Smooth muscle cell (in vitro differentiated cells): ENCODE results near the gene PADI3. TPM values are rescaled to one million over a fixed set of nuclear protein-coding genes. Genes with fewer than 3 reads are reported as not detected.
"Not testable (repeated sequence)": the region's sequence is repeated elsewhere in the genome, so short reads cannot be mapped to it uniquely, and the experiment has no call there.

Experiments used
- DNase-seq: peaks from one replicate; lab custom pipeline; 2025; ENCODE audit not compliant: unreplicated experiment; lab: John Stamatoyannopoulos, UW
- H2AFZ ChIP-seq: fragments of 200-600 bp; sonication (generic); 2 replicates; pipeline ENCODE4 v1.6.0; 2016; ENCODE audit warnings: antibody characterized with exemption, low read depth, mild to moderate bottlenecking
- H3F3A ChIP-seq: fragments of 200-600 bp; sonication (generic); 2 replicates; pipeline ENCODE4 v1.6.0; 2017; ENCODE audit warnings: antibody characterized with exemption, low read depth
- H3K27ac ChIP-seq: fragments of 200-600 bp; sonication (generic); 2 replicates; pipeline ENCODE4 v1.5.1; 2016; ENCODE audit warnings: low read depth, mild to moderate bottlenecking
- H3K27me3 ChIP-seq: fragments of 200-600 bp; sonication (generic); 2 replicates; pipeline ENCODE4 v1.6.1; 2016; ENCODE audit warnings: low read depth, mild to moderate bottlenecking
- H3K36me3 ChIP-seq: fragments of 200-600 bp; sonication (generic); 2 replicates; pipeline ENCODE4 v1.5.1; 2016; ENCODE audit warnings: low read depth
- H3K4me1 ChIP-seq: fragments of 200-600 bp; sonication (generic); 2 replicates; pipeline ENCODE4 v1.5.1; 2016; ENCODE audit warnings: low read depth
- H3K4me2 ChIP-seq: fragments of 200-600 bp; sonication (generic); 2 replicates; pipeline ENCODE4 v1.6.0; 2016; ENCODE audit warnings: mild to moderate bottlenecking
- H3K4me3 ChIP-seq: fragments of 200-600 bp; sonication (generic); 2 replicates; pipeline ENCODE4 v1.5.1; 2016; ENCODE audit warnings: mild to moderate bottlenecking
- H3K79me2 ChIP-seq: fragments of 200-600 bp; sonication (generic); 2 replicates; pipeline ENCODE4 v1.6.0; 2016; ENCODE audit warnings: low read depth, mild to moderate bottlenecking
- H3K9ac ChIP-seq: fragments of 200-600 bp; sonication (generic); 2 replicates; pipeline ENCODE4 v1.6.0; 2016; ENCODE audit warnings: low read depth
- H3K9me3 ChIP-seq: fragments of 200-600 bp; sonication (generic); replicated peaks from 2 replicates; pipeline ENCODE4 v1.5.1; 2016; ENCODE audit warnings: low read depth
- H4K20me1 ChIP-seq: fragments of 200-600 bp; sonication (generic); 2 replicates; pipeline ENCODE4 v1.6.0; 2016; ENCODE audit warnings: low read depth
- CTCF ChIP-seq: fragments of 200-600 bp; sonication (generic); IDR thresholded peaks from 2 replicates; pipeline ENCODE4 v1.5.1; 2017; ENCODE audit warnings: borderline replicate concordance, mild to moderate bottlenecking, antibody characterized with exemption; ENCODE audit not compliant: insufficient read depth, poor library complexity, severe bottlenecking
- WGBS: methylation state at CpG from one replicate; pipeline ENCODE4 v1.1.7; 2016; ENCODE audit warnings: low lambda C conversion rate; 5-methylcytosine and 5-hydroxymethylcytosine counted together
- polyA plus RNA-seq: library from polyadenylated mRNA; unstranded; fragments of >200 nt; fragmentation: Nextera tagmentation; extraction: Ambion mirVana; gene quantifications from 2 replicates; pipeline ENCODE4 v1.2.1, GENCODE V29; 2016
- total RNA-seq: library from RNA; depleted of rRNA; stranded (reverse); fragments of >200 nt; gene quantifications from 2 replicates; pipeline ENCODE4 v1.2.3, GENCODE V29; 2014

Gene PADI3
- total and polyA plus RNA-seq, 2 experiments from 2014 or later: not detected

GRCh38 chr1:17239420-17239819 is 9.5 kb upstream of the PADI3 start:
- Histone ChIP-seq H3K9me3 (no peaks in the 10 kb centered on the region), H3K27ac (no peak overlapping the region), H3F3A (no peaks in the 10 kb centered on the region), H3K4me2 (no peak overlapping the region), H3K79me2 (no peaks in the 10 kb centered on the region), H3K4me1 (peaks cover 2% of the 10 kb centered on the region), H2AFZ (no peak overlapping the region), H3K27me3 (no peaks in the 10 kb centered on the region), H3K9ac (no peak overlapping the region), H4K20me1 (no peaks in the 10 kb centered on the region), H3K4me3 (no peak overlapping the region), H3K36me3 (no peaks in the 10 kb centered on the region)
- 56% methylated on average over 1 of the region's 1 CpG for WGBS
- no peak for TF ChIP-seq CTCF
- DNase-seq: no peak

GRCh38 chr1:17241011-17241779 is 7.7 kb upstream of the PADI3 start:
- not testable (repeated sequence) for H4K20me1 ChIP-seq, H3F3A ChIP-seq, H3K79me2 ChIP-seq, H2AFZ ChIP-seq, H3K9ac ChIP-seq, DNase-seq, H3K36me3 ChIP-seq, H3K9me3 ChIP-seq, H3K27ac ChIP-seq, H3K4me3 ChIP-seq, H3K4me2 ChIP-seq, H3K27me3 ChIP-seq
- H3K4me1 ChIP-seq: peaks cover 15% of the 10 kb centered on the region
- WGBS: 85% methylated on average over 28 of the region's 28 CpGs

GRCh38 chr1:17241780-17242074 is 7.2 kb upstream of the PADI3 start:
- not testable (repeated sequence) for H3K27me3 ChIP-seq, H3K36me3 ChIP-seq, H3K4me3 ChIP-seq, H3K9me3 ChIP-seq, H3K9ac ChIP-seq, DNase-seq, H3K27ac ChIP-seq, H3F3A ChIP-seq, H2AFZ ChIP-seq, H4K20me1 ChIP-seq, H3K79me2 ChIP-seq, H3K4me2 ChIP-seq
- 99% methylated on average over 11 of the region's 11 CpGs for WGBS
- peaks cover 15% of the 10 kb centered on the region for H3K4me1 ChIP-seq

- Histone ChIP-seq H3K4me1 (peaks cover 15% of the 10 kb centered on the region), H3F3A (no peaks in the 10 kb centered on the region), H3K4me2 (no peak overlapping the region), H3K9me3 (no peaks in the 10 kb centered on the region), H4K20me1 (no peaks in the 10 kb centered on the region), H3K27ac (no peak overlapping the region), H3K79me2 (no peaks in the 10 kb centered on the region), H3K9ac (no peak overlapping the region), H2AFZ (no peak overlapping the region), H3K36me3 (no peaks in the 10 kb centered on the region), H3K27me3 (no peaks in the 10 kb centered on the region), H3K4me3 (no peak overlapping the region)
- 92% methylated on average over 1 of the region's 1 CpG for WGBS
- no peak for DNase-seq
- no peak for TF ChIP-seq CTCF
Measured at GRCh38 chr1:17243274-17243673, 5.6 kb upstream of the PADI3 start.
